Lung (tissue), 12 donors: ENCODE results near the gene EGFL6. TPM values are rescaled to one million over a fixed set of nuclear protein-coding genes. Genes with fewer than 3 reads are reported as not detected.

Experiments used
- ATAC-seq: fragments of 200-7000 bp; cut with Tn5 transposase; one replicate; pipeline ENCODE4 v1.9.1; 2020; ENCODE audit warnings: moderate number of reproducible peaks; ENCODE audit not compliant: insufficient read depth, low FRiP score
- DNase-seq, 3 donors: peaks; one replicate each; pipeline ENCODE4 v3.0.0-alpha.2; 2013 to 2017
- H3K27ac ChIP-seq, 2 donors: one replicate each; pipeline ENCODE4 v1.5.1; 2013; ENCODE audit warnings: mild to moderate bottlenecking in 2 of 2, moderate library complexity in 2 of 2, control low read depth in 1 of 2, inconsistent platforms in 1 of 2, low read depth in 1 of 2, low read length in 1 of 2
- H3K27me3 ChIP-seq, 3 donors: one replicate each; pipeline ENCODE4 v1.5.1; 2013; ENCODE audit warnings: low read length in 2 of 3; ENCODE audit not compliant: control insufficient read depth in 3 of 3, insufficient read depth in 3 of 3
- H3K36me3 ChIP-seq, 4 donors: one replicate each; pipeline ENCODE4 v1.5.1; 2013; ENCODE audit warnings: low read length in 4 of 4, mild to moderate bottlenecking in 1 of 4, moderate library complexity in 1 of 4; ENCODE audit not compliant: control insufficient read depth in 4 of 4, insufficient read depth in 4 of 4
- H3K4me1 ChIP-seq, 5 donors: one replicate each; pipeline ENCODE4 v1.5.1; 2013; ENCODE audit warnings: low read length in 5 of 5, mild to moderate bottlenecking in 2 of 5, moderate library complexity in 1 of 5; ENCODE audit not compliant: control insufficient read depth in 5 of 5, insufficient read depth in 5 of 5
- H3K4me3 ChIP-seq: one replicate; pipeline ENCODE4 v1.5.1; 2013; ENCODE audit warnings: mild to moderate bottlenecking, control low read depth, moderate library complexity
- H3K9ac ChIP-seq, 2 donors: one replicate each; pipeline ENCODE4 v1.5.1; 2013; ENCODE audit warnings: low read length in 2 of 2, control low read depth in 1 of 2; ENCODE audit not compliant: insufficient read depth in 1 of 2
- H3K9me3 ChIP-seq, 4 donors: one replicate each; pipeline ENCODE4 v1.5.1; 2013; ENCODE audit warnings: low read length in 3 of 4, mild to moderate bottlenecking in 1 of 4, moderate library complexity in 1 of 4; ENCODE audit not compliant: control insufficient read depth in 4 of 4, insufficient read depth in 3 of 4
- CTCF ChIP-seq: IDR thresholded peaks from 2 replicates; pipeline ENCODE4 v1.5.1; 2012; ENCODE audit warnings: mild to moderate bottlenecking; ENCODE audit errors: control extremely low read depth, extremely low read depth
- WGBS, 2 donors: extraction: QIAGEN DNeasy Blood & Tissue Kit; methylation state at CpG; one replicate each; pipeline ENCODE4 v1.1.7; 2013; 5-methylcytosine and 5-hydroxymethylcytosine counted together
- polyA plus RNA-seq, 2 donors: library from polyadenylated mRNA; stranded (reverse); fragments of 200-250 nt; gene quantifications; one replicate each; pipeline ENCODE4 v1.2.1, GENCODE V29; 2013
- total RNA-seq, 2 donors: library from RNA; depleted of rRNA in 1 of 2; stranded (reverse); fragments of >200 nt in 1 of 2; gene quantifications; one replicate each; pipeline ENCODE4 v1.2.1, GENCODE V29; 2014 to 2021
- donor health status: control.
- donor health status: control.
- donor health status: Bipolar disorder and iron deficiency.
- donor health status: healthy.
- donor health status: DM: yes; HTN: yes; CAD: no.

EGFL6 gene
- total and polyA plus RNA-seq, 4 donors = 5.4 to 58.7 (median 14.3) TPM

GRCh38 chrX:13547671-13548070, 21.7 kb upstream of the EGFL6 start:
- no peak for TF ChIP-seq CTCF
- peaks cover 0 to 48% (median 46%) of the 10 kb centered on the region in 3 donors for H3K27me3 ChIP-seq
- no peaks in the 10 kb centered on the region for H3K4me1 ChIP-seq
- H3K36me3 ChIP-seq = no peaks in the 10 kb centered on the region
- H3K4me3 ChIP-seq = no peak overlapping the region
- no peak overlapping the region for H3K27ac ChIP-seq
- no peak overlapping the region for H3K9ac ChIP-seq
- no peak for ATAC-seq
- DNase-seq = no peak
- H3K9me3 ChIP-seq = peaks cover 0 to under 1% (median 0%) of the 10 kb centered on the region in 4 donors

- no peak for TF ChIP-seq CTCF
- Histone ChIP-seq H3K9ac (no peak overlapping the region), H3K36me3 (no peaks in the 10 kb centered on the region), H3K27ac (no peak overlapping the region), H3K4me1 (no peaks in the 10 kb centered on the region), H3K4me3 (no peak overlapping the region), H3K27me3 (peaks cover 0 to 53% (median 46%) of the 10 kb centered on the region in 3 donors), H3K9me3 (peaks cover 0 to 4% (median 0%) of the 10 kb centered on the region in 4 donors)
- DNase-seq = no peak
- no peak for ATAC-seq
These were observed 19.1 kb upstream of the EGFL6 start for GRCh38 chrX:13550346-13550745.

GRCh38 chrX:13551610-13552009, 17.8 kb upstream of the EGFL6 start:
- TF ChIP-seq CTCF = no peak
- no peak overlapping the region for H3K9ac ChIP-seq
- H3K4me3 ChIP-seq = no peak overlapping the region
- H3K4me1 ChIP-seq = no peaks in the 10 kb centered on the region
- H3K9me3 ChIP-seq = peaks cover 0 to 4% (median 0%) of the 10 kb centered on the region in 4 donors
- H3K27me3 ChIP-seq = peaks cover 0 to 50% (median 39%) of the 10 kb centered on the region in 3 donors
- ATAC-seq (no peak), DNase-seq (no peak)
- no peak overlapping the region for H3K27ac ChIP-seq
- H3K36me3 ChIP-seq = no peaks in the 10 kb centered on the region
- 92 to 100% methylated on average over 3 of the region's 3 CpGs for WGBS, 2 donors

- no peak for ATAC-seq
- H3K9ac ChIP-seq = no peak overlapping the region
- no peak for DNase-seq
- no peak overlapping the region for H3K27ac ChIP-seq
- peaks cover 0 to 52% (median 35%) of the 10 kb centered on the region in 3 donors for H3K27me3 ChIP-seq
- no peaks in the 10 kb centered on the region for H3K36me3 ChIP-seq
- H3K4me1 ChIP-seq = no peaks in the 10 kb centered on the region
- TF ChIP-seq CTCF = no peak
- peaks cover 0 to 4% (median 0%) of the 10 kb centered on the region in 4 donors for H3K9me3 ChIP-seq
- H3K4me3 ChIP-seq = no peak overlapping the region
- 86 to 88% methylated on average over 1 of the region's 1 CpG for WGBS, 2 donors
These were observed 16.5 kb upstream of the EGFL6 start for GRCh38 chrX:13552892-13553291.
